ENCODE data around the gene TLX2.

The TLX2 gene

DNA sequence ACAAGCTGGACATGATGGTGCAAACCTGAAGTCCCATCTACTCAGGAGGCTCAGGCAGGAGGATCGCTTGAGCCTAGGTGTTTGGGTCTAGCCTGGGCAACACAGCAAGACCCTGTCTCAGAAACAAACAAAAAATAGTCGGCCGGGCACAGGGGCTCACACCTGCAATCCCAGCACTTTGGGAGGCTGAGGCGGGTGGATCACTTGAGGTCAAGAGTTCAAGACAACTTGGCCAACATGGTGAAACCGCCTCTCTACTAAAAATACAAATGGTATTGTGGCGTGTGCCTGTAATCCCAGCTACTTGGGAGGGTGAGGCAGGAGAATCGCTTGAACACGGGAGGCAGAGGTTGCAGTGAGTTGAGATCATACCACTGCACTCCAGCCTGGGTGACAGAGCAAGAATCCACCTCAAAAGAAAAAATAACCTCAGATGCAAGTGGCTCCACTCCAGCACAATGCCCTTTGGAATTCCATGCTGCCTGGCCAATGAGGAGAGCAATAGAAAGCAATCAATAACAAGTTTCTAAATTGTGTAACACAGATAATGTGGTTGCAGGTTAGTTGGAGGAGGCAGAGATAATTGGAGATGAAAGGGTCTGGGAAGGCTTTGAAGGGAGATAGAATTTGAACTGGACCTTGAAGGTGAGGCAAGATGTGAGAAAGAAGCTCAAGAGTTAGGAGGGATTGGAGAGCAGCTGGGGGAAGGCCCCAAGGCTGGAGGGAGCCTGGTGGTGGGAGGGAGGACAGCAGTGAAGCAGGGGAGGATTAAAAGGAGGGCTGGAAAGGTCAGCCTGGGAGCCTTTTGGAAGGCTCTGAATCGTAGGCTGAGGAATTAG, 25.4 kb upstream of the TLX2 start:
- in situ Hi-C loops (cut with MboI; ENCODE audit: low pct_unique_long_range_greater_than_20kb, low sequenced_read_pairs, unreplicated experiment): loop anchor here (25.0 kb wide), 1 partner anchor 98 kb away; no protein-coding TSS in a partner anchor
- DNase-seq (ENCODE audit: low spot score): no peak
- TF ChIP-seq, protein P1, sequence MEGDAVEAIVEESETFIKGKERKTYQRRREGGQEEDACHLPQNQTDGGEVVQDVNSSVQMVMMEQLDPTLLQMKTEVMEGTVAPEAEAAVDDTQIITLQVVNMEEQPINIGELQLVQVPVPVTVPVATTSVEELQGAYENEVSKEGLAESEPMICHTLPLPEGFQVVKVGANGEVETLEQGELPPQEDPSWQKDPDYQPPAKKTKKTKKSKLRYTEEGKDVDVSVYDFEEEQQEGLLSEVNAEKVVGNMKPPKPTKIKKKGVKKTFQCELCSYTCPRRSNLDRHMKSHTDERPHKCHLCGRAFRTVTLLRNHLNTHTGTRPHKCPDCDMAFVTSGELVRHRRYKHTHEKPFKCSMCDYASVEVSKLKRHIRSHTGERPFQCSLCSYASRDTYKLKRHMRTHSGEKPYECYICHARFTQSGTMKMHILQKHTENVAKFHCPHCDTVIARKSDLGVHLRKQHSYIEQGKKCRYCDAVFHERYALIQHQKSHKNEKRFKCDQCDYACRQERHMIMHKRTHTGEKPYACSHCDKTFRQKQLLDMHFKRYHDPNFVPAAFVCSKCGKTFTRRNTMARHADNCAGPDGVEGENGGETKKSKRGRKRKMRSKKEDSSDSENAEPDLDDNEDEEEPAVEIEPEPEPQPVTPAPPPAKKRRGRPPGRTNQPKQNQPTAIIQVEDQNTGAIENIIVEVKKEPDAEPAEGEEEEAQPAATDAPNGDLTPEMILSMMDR (IDR thresholded peaks at IDR 0.05; ENCODE audit: extremely low read depth, insufficient read depth, missing control alignments): no peak

DNA sequence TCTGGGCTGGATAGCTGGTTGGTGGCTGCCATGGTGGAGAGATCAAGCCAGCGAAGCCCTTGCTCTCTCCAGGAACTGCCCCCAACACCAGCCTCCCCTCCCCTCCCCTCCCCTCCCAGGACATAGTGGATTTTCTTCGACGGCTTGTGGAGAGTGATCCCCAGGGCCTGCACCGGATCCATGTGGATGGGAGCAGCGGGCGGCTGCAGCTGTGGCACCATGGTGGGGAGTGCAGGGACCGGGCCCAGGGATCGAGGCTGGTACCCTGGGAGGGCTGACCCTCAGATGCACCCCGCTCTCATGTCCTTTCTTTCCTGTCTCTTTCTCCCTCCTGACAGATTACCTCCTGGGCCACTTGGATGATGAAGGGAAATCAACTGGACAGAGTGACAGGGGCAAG, 24.3 kb upstream of the TLX2 start:
- in situ Hi-C loops (cut with MboI; ENCODE audit: low pct_unique_long_range_greater_than_20kb, low sequenced_read_pairs, unreplicated experiment): loop anchor here (25.0 kb wide), 1 partner anchor 97 kb away; no protein-coding TSS in a partner anchor
- DNase-seq (ENCODE audit: low spot score): no peak
- TF ChIP-seq, protein P1 (IDR thresholded peaks at IDR 0.05; ENCODE audit: extremely low read depth, insufficient read depth, missing control alignments): no peak

DNA sequence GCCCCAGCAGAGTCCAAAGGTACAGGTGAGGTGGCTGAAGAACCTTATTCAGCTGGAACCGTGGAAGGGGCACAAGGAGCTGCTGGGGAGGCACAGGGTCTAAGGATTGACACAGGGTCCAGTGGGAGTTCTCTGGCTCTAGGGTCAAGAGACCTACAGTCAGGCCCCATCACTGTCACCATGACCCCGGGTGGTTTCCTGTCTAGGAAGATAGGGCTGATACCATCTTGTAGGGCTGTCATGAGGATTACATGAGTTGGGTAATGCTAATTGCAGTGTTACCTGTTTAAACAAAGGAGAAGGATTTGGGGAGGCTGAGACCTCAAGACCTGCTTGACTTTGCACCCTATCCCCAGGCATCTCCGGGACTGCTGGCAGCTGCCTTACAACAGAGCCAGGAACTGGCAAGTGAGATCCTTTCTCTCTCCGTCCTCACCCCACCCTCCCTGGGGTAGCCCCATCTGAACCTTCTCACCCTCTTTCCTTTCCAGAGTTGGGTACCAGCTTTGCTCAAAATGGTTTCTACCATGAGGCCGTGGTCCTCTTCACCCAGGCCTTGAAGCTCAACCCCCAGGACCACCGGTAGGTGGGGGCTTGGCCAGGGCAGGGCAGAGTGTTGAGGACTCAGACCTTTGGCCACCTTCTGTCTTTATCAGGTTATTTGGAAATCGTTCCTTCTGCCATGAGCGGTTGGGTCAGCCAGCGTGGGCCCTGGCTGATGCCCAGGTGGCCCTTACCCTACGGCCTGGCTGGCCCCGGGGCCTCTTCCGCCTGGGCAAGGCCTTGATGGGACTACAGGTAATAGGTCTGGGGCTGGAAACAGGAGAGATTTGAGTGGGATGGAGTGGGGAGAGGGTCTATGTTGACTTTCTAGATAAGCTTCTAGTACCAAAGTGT, 22.4 kb upstream of the TLX2 start:
- in situ Hi-C loops (cut with MboI; ENCODE audit: low pct_unique_long_range_greater_than_20kb, low sequenced_read_pairs, unreplicated experiment): loop anchor here (25.0 kb wide), 1 partner anchor 95 kb away; no protein-coding TSS in a partner anchor
- TF ChIP-seq, protein P1 (IDR thresholded peaks at IDR 0.05; ENCODE audit: extremely low read depth, insufficient read depth, missing control alignments): no peak
- DNase-seq (ENCODE audit: low spot score): no peak

DNA sequence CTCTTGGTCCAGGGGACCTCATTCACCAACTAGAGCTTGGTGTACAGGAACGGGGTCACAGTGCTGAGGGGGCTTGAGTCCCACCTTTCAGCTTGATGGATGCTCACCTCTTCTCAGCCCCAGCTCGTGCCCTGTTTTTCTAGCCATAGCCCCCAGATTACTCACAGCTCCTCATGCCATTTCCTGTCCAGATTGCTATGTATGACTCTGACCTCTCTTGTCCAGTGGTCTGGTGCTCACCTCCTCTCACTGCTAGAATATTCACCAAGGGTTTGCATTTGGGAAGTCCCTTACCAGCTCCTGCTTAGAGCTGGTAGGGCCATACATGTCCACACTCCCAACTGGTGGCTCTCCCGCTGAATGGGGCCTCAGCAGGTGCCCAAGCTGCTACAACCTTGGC, 20.7 kb upstream of the TLX2 start:
- TF ChIP-seq, protein P1 (IDR thresholded peaks at IDR 0.05; ENCODE audit: extremely low read depth, insufficient read depth, missing control alignments): no peak
- no peak for DNase-seq (ENCODE audit: low spot score)
- in situ Hi-C loops (cut with MboI; ENCODE audit: low pct_unique_long_range_greater_than_20kb, low sequenced_read_pairs, unreplicated experiment): loop anchor here (25.0 kb wide), 1 partner anchor 94 kb away; no protein-coding TSS in a partner anchor

DNA sequence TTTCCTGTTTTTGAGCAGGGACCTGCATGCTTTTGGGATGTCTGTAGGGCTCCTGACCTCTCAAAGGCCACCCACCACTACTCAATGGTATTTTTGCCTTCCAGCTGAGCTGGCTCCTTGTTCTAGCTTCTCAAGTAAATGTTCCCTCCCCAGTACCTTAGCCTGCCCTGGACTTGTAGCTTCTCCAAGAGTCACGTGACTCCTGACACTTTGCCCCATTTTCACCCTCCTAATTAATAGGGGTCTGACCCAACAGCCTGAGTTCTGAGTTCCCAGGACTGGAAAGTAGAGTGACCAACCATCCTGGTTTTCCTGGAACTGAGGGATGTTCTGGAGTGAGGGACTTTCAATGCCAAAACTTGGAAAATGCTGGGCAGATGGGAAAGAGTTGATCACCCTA, 18.8 kb upstream of the TLX2 start:
- DNase-seq (ENCODE audit: low spot score): no peak
- in situ Hi-C loops (cut with MboI; ENCODE audit: low pct_unique_long_range_greater_than_20kb, low sequenced_read_pairs, unreplicated experiment): loop anchor here (25.0 kb wide), 1 partner anchor 92 kb away; no protein-coding TSS in a partner anchor
- TF ChIP-seq, protein P1 (IDR thresholded peaks at IDR 0.05; ENCODE audit: extremely low read depth, insufficient read depth, missing control alignments): no peak
